K562 treated with DMSO at 1 percent for 4 hours (cell line): ENCODE results near the gene TRABD2B. TPM values are rescaled to one million over a fixed set of nuclear protein-coding genes. Genes with fewer than 3 reads are reported as not detected.

ENCODE experiments used
- total RNA-seq: library from RNA; unstranded; fragments of 300-600 nt; gene quantifications from 2 replicates; pipeline ENCODE4 v1.2.3, GENCODE V29; 2022; ENCODE audit not compliant: insufficient read depth

TRABD2B gene
- not detected in 2 replicates for total RNA-seq

GRCh38 chr1:47997289-47998200 lies at the start of gene TRABD2B:
TSS of gene TRABD2B (minus strand) at chr1:47997385.

Other genes starting within 250 kb of the TRABD2B start
- not detected in 2 replicates for gene SLC5A9, start 225.3 kb upstream of the TRABD2B start, total RNA-seq